ENCODE data around the gene KLF3. TPM values are rescaled to one million over a fixed set of nuclear protein-coding genes. Genes with fewer than 3 reads are reported as not detected.

The KLF3 gene
- total and polyA plus RNA-seq, 9 of the 15 experiments (the other 6 are each of a cell fraction or from before 2014, with no cell fraction given): 9.9 to 47.2 (median 18.1) TPM

DNA sequence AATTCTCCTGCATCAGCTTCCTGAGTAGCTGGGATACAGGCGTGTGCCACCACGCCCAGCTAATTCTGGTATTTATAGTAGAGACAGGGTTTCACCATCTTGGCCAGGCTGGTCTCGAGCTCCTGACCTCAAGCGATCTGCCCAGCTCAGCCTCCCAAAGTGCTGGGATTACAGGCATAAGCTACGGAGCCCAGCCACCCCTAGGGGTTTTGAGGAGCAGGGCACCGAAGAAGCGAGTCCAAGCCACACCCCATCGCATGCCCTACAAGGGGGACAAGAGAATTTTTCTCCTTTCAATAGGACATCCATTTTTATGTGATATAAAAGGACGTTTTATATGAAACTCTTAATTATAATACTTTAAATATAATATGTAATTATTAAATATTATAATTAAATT lies 13.9 kb upstream of the KLF3 start:
- no TSS peak for BruUV-seq (replicated peaks)
- in situ Hi-C loops (cut with MboI): no loop called here
- 78% methylated on average over 8 of the region's 9 CpGs for WGBS (ENCODE audit: insufficient coverage, low coverage, missing lambda C conversion rate)
- POLR2A ChIA-PET: interaction anchor here (0.6 kb wide), 1 partner anchor 37 kb away, joined by 3 read pairs; no protein-coding TSS in a partner anchor
- Histone ChIP-seq H3K27me3 (ENCODE audit: control insufficient read depth in 2 of 2, insufficient read depth in 2 of 2, low read length in 2 of 2) (no peaks in the 10 kb centered on the region), H2AFZ (ENCODE audit: low read depth, low read length) (no peak overlapping the region), H3K9ac (ENCODE audit: insufficient read depth in 1 of 2, low read depth in 2 of 2, low read length in 2 of 2) (no peak overlapping the region), H3K27ac (ENCODE audit: extremely low read depth, low read depth, low read length) (no peak overlapping the region), H3K79me2 (ENCODE audit: control insufficient read depth, insufficient read depth, low read length) (no peaks in the 10 kb centered on the region), H4K20me1 (replicated peaks; ENCODE audit: control insufficient read depth, insufficient read depth, low read length) (no peaks in the 10 kb centered on the region), H3K4me1 (replicated peaks in 1 of 2; ENCODE audit: control insufficient read depth in 2 of 2, insufficient read depth in 2 of 2, low read length in 2 of 2) (peaks cover 0 to 4% of the 10 kb centered on the region in 2 experiments; a peak in 3 of 5 replicates), H3K9me3 (replicated peaks; ENCODE audit: control insufficient read depth, insufficient read depth, low read depth, low read length) (no peaks in the 10 kb centered on the region), H3K9me1 (ENCODE audit: control insufficient read depth, insufficient read depth, low read length) (no peaks in the 10 kb centered on the region), H3K4me2 (ENCODE audit: insufficient read depth, low read length) (no peak overlapping the region), H3K4me3 (no peak overlapping the region), H3K36me3 (ENCODE audit: control insufficient read depth, insufficient read depth, low read length) (no peaks in the 10 kb centered on the region)
- intact Hi-C loops (cut with micrococcal nuclease): no loop called here
- ATAC-seq (peak; percentile 48; the same call in 1 of the 3 replicates), DNase-seq (ENCODE audit: extremely low read depth in 1 of 4, low spot score in 3 of 4) (no peak), FAIRE-seq (no peak)
- CTCF ChIA-PET (ENCODE audit: low intra/inter-chr PET ratio): no interaction called here
- no peak for TF ChIP-seq ZNF766 (CRISPR knock-in tag; conservative IDR thresholded peaks at IDR 0.05)
- no peak for TF ChIP-seq YBX1 (IDR thresholded peaks at IDR 0.05)
- TF ChIP-seq, protein P1, sequence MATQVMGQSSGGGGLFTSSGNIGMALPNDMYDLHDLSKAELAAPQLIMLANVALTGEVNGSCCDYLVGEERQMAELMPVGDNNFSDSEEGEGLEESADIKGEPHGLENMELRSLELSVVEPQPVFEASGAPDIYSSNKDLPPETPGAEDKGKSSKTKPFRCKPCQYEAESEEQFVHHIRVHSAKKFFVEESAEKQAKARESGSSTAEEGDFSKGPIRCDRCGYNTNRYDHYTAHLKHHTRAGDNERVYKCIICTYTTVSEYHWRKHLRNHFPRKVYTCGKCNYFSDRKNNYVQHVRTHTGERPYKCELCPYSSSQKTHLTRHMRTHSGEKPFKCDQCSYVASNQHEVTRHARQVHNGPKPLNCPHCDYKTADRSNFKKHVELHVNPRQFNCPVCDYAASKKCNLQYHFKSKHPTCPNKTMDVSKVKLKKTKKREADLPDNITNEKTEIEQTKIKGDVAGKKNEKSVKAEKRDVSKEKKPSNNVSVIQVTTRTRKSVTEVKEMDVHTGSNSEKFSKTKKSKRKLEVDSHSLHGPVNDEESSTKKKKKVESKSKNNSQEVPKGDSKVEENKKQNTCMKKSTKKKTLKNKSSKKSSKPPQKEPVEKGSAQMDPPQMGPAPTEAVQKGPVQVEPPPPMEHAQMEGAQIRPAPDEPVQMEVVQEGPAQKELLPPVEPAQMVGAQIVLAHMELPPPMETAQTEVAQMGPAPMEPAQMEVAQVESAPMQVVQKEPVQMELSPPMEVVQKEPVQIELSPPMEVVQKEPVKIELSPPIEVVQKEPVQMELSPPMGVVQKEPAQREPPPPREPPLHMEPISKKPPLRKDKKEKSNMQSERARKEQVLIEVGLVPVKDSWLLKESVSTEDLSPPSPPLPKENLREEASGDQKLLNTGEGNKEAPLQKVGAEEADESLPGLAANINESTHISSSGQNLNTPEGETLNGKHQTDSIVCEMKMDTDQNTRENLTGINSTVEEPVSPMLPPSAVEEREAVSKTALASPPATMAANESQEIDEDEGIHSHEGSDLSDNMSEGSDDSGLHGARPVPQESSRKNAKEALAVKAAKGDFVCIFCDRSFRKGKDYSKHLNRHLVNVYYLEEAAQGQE (IDR thresholded peaks at IDR 0.05; ENCODE audit: borderline replicate concordance): no peak
- TF ChIP-seq, protein P1 (CRISPR knock-in tag; IDR thresholded peaks at IDR 0.05; ENCODE audit: low read depth): no peak
- TF ChIP-seq SIRT6 (IDR thresholded peaks at IDR 0.05; ENCODE audit: low read depth, low read length): no peak
- no peak for TF ChIP-seq SOX6 (IDR thresholded peaks at IDR 0.05)

Measured in K562 (cell line).